Esophagus (tissue), 2 donors: ENCODE data around the gene TMA7B. TPM values are rescaled to one million over a fixed set of nuclear protein-coding genes. Genes with fewer than 3 reads are reported as not detected.

Experiments
- H3K27ac ChIP-seq, 2 donors: one replicate each; pipeline ENCODE4 v1.5.1; 2013; ENCODE audit warnings: low read depth in 2 of 2, mild to moderate bottlenecking in 2 of 2, inconsistent platforms in 1 of 2, low read length in 1 of 2, moderate library complexity in 1 of 2
- H3K27me3 ChIP-seq, 2 donors: one replicate each; pipeline ENCODE4 v1.6.1; 2013; ENCODE audit warnings: low read length in 2 of 2, control low read depth in 1 of 2, mild to moderate bottlenecking in 1 of 2; ENCODE audit not compliant: insufficient read depth in 2 of 2, control insufficient read depth in 1 of 2
- H3K36me3 ChIP-seq, 2 donors: one replicate each; pipeline ENCODE4 v1.6.1; 2013; ENCODE audit warnings: low read length in 1 of 2; ENCODE audit not compliant: control insufficient read depth in 2 of 2, insufficient read depth in 2 of 2
- H3K4me1 ChIP-seq, 2 donors: one replicate each; pipeline ENCODE4 v1.6.1; 2013; ENCODE audit warnings: low read length in 1 of 2; ENCODE audit not compliant: control insufficient read depth in 2 of 2, insufficient read depth in 2 of 2
- H3K4me3 ChIP-seq, 2 donors: one replicate each; pipeline ENCODE4 v1.5.1; 2013; ENCODE audit warnings: low read length in 2 of 2, mild to moderate bottlenecking in 2 of 2, low read depth in 1 of 2, moderate library complexity in 1 of 2
- H3K9me3 ChIP-seq, 2 donors: one replicate each; pipeline ENCODE4 v1.6.1; 2013; ENCODE audit warnings: mild to moderate bottlenecking in 2 of 2, low read depth in 1 of 2, low read length in 1 of 2, moderate library complexity in 1 of 2; ENCODE audit not compliant: control insufficient read depth in 2 of 2, insufficient read depth in 1 of 2
- WGBS, 2 donors: extraction: QIAGEN DNeasy Blood & Tissue Kit; methylation state at CpG; one replicate each; pipeline ENCODE4 v1.1.7; 2013; 5-methylcytosine and 5-hydroxymethylcytosine counted together
- polyA plus RNA-seq, 2 donors: library from polyadenylated mRNA; stranded (reverse); fragments of 200-250 nt; gene quantifications; one replicate each; pipeline ENCODE4 v1.2.3, GENCODE V29; 2013
- donor health status: healthy with polysubstance abuse.
- donor health status: Bipolar disorder and iron deficiency.

Gene TMA7B
- polyA plus RNA-seq, 2 donors: 0.14 TPM; not detected in 1

- Histone ChIP-seq H3K4me1 (peaks cover 0 to 4% of the 10 kb centered on the region in 2 donors), H3K27me3 (no peaks in the 10 kb centered on the region), H3K9me3 (no peaks in the 10 kb centered on the region), H3K4me3 (no peak overlapping the region), H3K27ac (no peak overlapping the region), H3K36me3 (no peaks in the 10 kb centered on the region)
- WGBS, 2 donors: 75 to 78% methylated on average over 11 of the region's 11 CpGs
These were observed 1.1 kb upstream of the TMA7B start for GRCh38 chr22:39958949-39959639.

GRCh38 chr22:39960791-39961746 lies 872 bp downstream of the TMA7B start:
- H3K36me3 ChIP-seq: no peaks in the 10 kb centered on the region
- peak overlapping the region in 1 of 2 donors; percentile 49 for H3K27ac ChIP-seq
- no peaks in the 10 kb centered on the region for H3K27me3 ChIP-seq
- 82 to 83% methylated on average over 13 of the region's 13 CpGs for WGBS, 2 donors
- H3K4me3 ChIP-seq: no peak overlapping the region
- no peaks in the 10 kb centered on the region for H3K9me3 ChIP-seq
- H3K4me1 ChIP-seq: peaks cover 0 to 4% of the 10 kb centered on the region in 2 donors

- Histone ChIP-seq H3K9me3 (no peaks in the 10 kb centered on the region), H3K27ac (no peak overlapping the region), H3K36me3 (no peaks in the 10 kb centered on the region), H3K4me3 (no peak overlapping the region), H3K27me3 (no peaks in the 10 kb centered on the region), H3K4me1 (peaks cover 0 to 4% of the 10 kb centered on the region in 2 donors)
- WGBS, 2 donors: 90 to 94% methylated on average over 9 of the region's 9 CpGs
These were observed 1.9 kb downstream of the TMA7B start for GRCh38 chr22:39962071-39962470.

- H3K9me3 ChIP-seq: no peaks in the 10 kb centered on the region
- no peaks in the 10 kb centered on the region for H3K36me3 ChIP-seq
- no peak overlapping the region for H3K27ac ChIP-seq
- H3K4me1 ChIP-seq: no peaks in the 10 kb centered on the region
- WGBS, 2 donors: 55 to 65% methylated on average over 5 of the region's 5 CpGs
- H3K4me3 ChIP-seq: no peak overlapping the region
- H3K27me3 ChIP-seq: no peaks in the 10 kb centered on the region
These were observed 5.6 kb downstream of the TMA7B start for GRCh38 chr22:39965748-39966147.

GRCh38 chr22:39966470-39966869 lies 6.3 kb downstream of the TMA7B start:
- Histone ChIP-seq H3K9me3 (no peaks in the 10 kb centered on the region), H3K4me3 (no peak overlapping the region), H3K27me3 (no peaks in the 10 kb centered on the region), H3K27ac (no peak overlapping the region), H3K4me1 (no peaks in the 10 kb centered on the region), H3K36me3 (peaks cover 0 to 2% of the 10 kb centered on the region in 2 donors)
- WGBS, 2 donors: 83 to 91% methylated on average over 2 of the region's 2 CpGs

- Histone ChIP-seq H3K27me3 (no peaks in the 10 kb centered on the region), H3K36me3 (peaks cover 0 to 2% of the 10 kb centered on the region in 2 donors), H3K4me1 (peaks cover 0 to 4% of the 10 kb centered on the region in 2 donors), H3K4me3 (no peak overlapping the region), H3K27ac (no peak overlapping the region), H3K9me3 (no peaks in the 10 kb centered on the region)
- WGBS, 2 donors: 56 to 57% methylated on average over 9 of the region's 9 CpGs
These were observed 7.1 kb downstream of the TMA7B start for GRCh38 chr22:39967103-39967829.

- WGBS, 2 donors: 74 to 76% methylated on average over 20 of the region's 20 CpGs
- H3K9me3 ChIP-seq: no peaks in the 10 kb centered on the region
- no peak overlapping the region for H3K4me3 ChIP-seq
- peaks cover 0 to 4% of the 10 kb centered on the region in 2 donors for H3K4me1 ChIP-seq
- peaks cover 0 to 2% of the 10 kb centered on the region in 2 donors for H3K36me3 ChIP-seq
- no peaks in the 10 kb centered on the region for H3K27me3 ChIP-seq
- H3K27ac ChIP-seq: peak overlapping the region in 1 of 2 donors; percentile 6
These were observed 8.1 kb downstream of the TMA7B start for GRCh38 chr22:39967996-39968972.

- WGBS, 2 donors: 92 to 95% methylated on average over 10 of the region's 10 CpGs
- Histone ChIP-seq H3K4me3 (no peak overlapping the region), H3K27me3 (no peaks in the 10 kb centered on the region), H3K9me3 (no peaks in the 10 kb centered on the region), H3K36me3 (peaks cover 0 to 2% of the 10 kb centered on the region in 2 donors), H3K4me1 (peaks cover 0 to 4% of the 10 kb centered on the region in 2 donors), H3K27ac (no peak overlapping the region)
These were observed 10.5 kb downstream of the TMA7B start for GRCh38 chr22:39970742-39971141.
